Measurements from ENCODE around the gene ZNF181. TPM values are rescaled to one million over a fixed set of nuclear protein-coding genes. Genes with fewer than 3 reads are reported as not detected.

Gene ZNF181
- total and polyA plus RNA-seq, 2 donors (not counting 1 experiment from before 2014, with no cell fraction given) = 6.6 to 22.0 TPM

- H3K9me3 ChIP-seq (ENCODE audit: control insufficient read depth, insufficient read depth, low read depth, low read length) = no peaks in the 10 kb centered on the region
- no peaks in the 10 kb centered on the region for H3K27me3 ChIP-seq (ENCODE audit: control insufficient read depth, insufficient read depth, low read length)
- peaks cover 4% of the 10 kb centered on the region for H3K4me1 ChIP-seq (ENCODE audit: control insufficient read depth, extremely low read depth, insufficient read depth, low read length)
- no peak for DNase-seq (ENCODE audit: low read depth in 2 of 2)
- no peak overlapping the region for H2AFZ ChIP-seq (ENCODE audit: low read length)
- TF ChIP-seq EZH2 (IDR thresholded peaks at IDR 0.05; ENCODE audit: low read length, missing control alignments) (no peak), CTCF (conservative IDR thresholded peaks at IDR 0.05 in 1 of 2, IDR thresholded peaks at IDR 0.05 in 1 of 2; ENCODE audit: low read depth in 1 of 2, low read length in 2 of 2) (no peak)
- H3K36me3 ChIP-seq (ENCODE audit: control insufficient read depth, insufficient read depth, low read length) = peaks cover 5% of the 10 kb centered on the region
- H4K20me1 ChIP-seq (ENCODE audit: control insufficient read depth, extremely low read depth, insufficient read depth, low read length) = no peaks in the 10 kb centered on the region
- no peak overlapping the region for H3K27ac ChIP-seq (ENCODE audit: insufficient read depth, low read length)
- H3K9ac ChIP-seq (ENCODE audit: insufficient read depth, low read length) = no peak overlapping the region
- H3K79me2 ChIP-seq (ENCODE audit: control insufficient read depth, insufficient read depth, low read length) = no peaks in the 10 kb centered on the region
- no peak overlapping the region for H3K4me3 ChIP-seq (replicated peaks in 1 of 4; ENCODE audit: control extremely low read depth in 1 of 4, insufficient read depth in 1 of 4, low read depth in 3 of 4, low read length in 4 of 4)
- no peak overlapping the region for H3K4me2 ChIP-seq (ENCODE audit: extremely low read depth, insufficient read depth, low read length)
Observed at GRCh38 chr19:34731964-34732363, 2.1 kb upstream of the ZNF181 start.

GRCh38 chr19:34732612-34733211 is 1.3 kb upstream of the ZNF181 start:
- H3K9ac ChIP-seq (ENCODE audit: insufficient read depth, low read length) = peak overlapping the region; percentile 30
- peak overlapping the region in 3 of 4 experiments; percentile 76 to 89 (median 84) for H3K4me3 ChIP-seq (replicated peaks in 1 of 4; ENCODE audit: control extremely low read depth in 1 of 4, insufficient read depth in 1 of 4, low read depth in 3 of 4, low read length in 4 of 4)
- peak overlapping the region; percentile 96 for H3K4me2 ChIP-seq (ENCODE audit: extremely low read depth, insufficient read depth, low read length)
- H2AFZ ChIP-seq (ENCODE audit: low read length) = no peak overlapping the region
- DNase-seq (ENCODE audit: low read depth in 2 of 2) = no peak
- H3K4me1 ChIP-seq (ENCODE audit: control insufficient read depth, extremely low read depth, insufficient read depth, low read length) = peaks cover 4% of the 10 kb centered on the region
- peaks cover 5% of the 10 kb centered on the region for H3K36me3 ChIP-seq (ENCODE audit: control insufficient read depth, insufficient read depth, low read length)
- H3K27me3 ChIP-seq (ENCODE audit: control insufficient read depth, insufficient read depth, low read length) = no peaks in the 10 kb centered on the region
- H3K27ac ChIP-seq (ENCODE audit: insufficient read depth, low read length) = peak overlapping the region; percentile 99
- no peaks in the 10 kb centered on the region for H3K79me2 ChIP-seq (ENCODE audit: control insufficient read depth, insufficient read depth, low read length)
- H4K20me1 ChIP-seq (ENCODE audit: control insufficient read depth, extremely low read depth, insufficient read depth, low read length) = no peaks in the 10 kb centered on the region
- H3K9me3 ChIP-seq (ENCODE audit: control insufficient read depth, insufficient read depth, low read depth, low read length) = no peaks in the 10 kb centered on the region
- no peak for TF ChIP-seq EZH2 (IDR thresholded peaks at IDR 0.05; ENCODE audit: low read length, missing control alignments)
- no peak for TF ChIP-seq CTCF (conservative IDR thresholded peaks at IDR 0.05 in 1 of 2, IDR thresholded peaks at IDR 0.05 in 1 of 2; ENCODE audit: low read depth in 1 of 2, low read length in 2 of 2)

- H3K27ac ChIP-seq (ENCODE audit: insufficient read depth, low read length) = peak overlapping the region; percentile 99
- H3K4me3 ChIP-seq (replicated peaks in 1 of 4; ENCODE audit: control extremely low read depth in 1 of 4, insufficient read depth in 1 of 4, low read depth in 3 of 4, low read length in 4 of 4) = peak overlapping the region; percentile 76 to 89 (median 84)
- H3K36me3 ChIP-seq (ENCODE audit: control insufficient read depth, insufficient read depth, low read length) = peaks cover 5% of the 10 kb centered on the region
- no peaks in the 10 kb centered on the region for H3K9me3 ChIP-seq (ENCODE audit: control insufficient read depth, insufficient read depth, low read depth, low read length)
- peak overlapping the region; percentile 97 for H3K9ac ChIP-seq (ENCODE audit: insufficient read depth, low read length)
- H3K27me3 ChIP-seq (ENCODE audit: control insufficient read depth, insufficient read depth, low read length) = no peaks in the 10 kb centered on the region
- TF ChIP-seq EZH2 (IDR thresholded peaks at IDR 0.05; ENCODE audit: low read length, missing control alignments) = no peak
- TF ChIP-seq CTCF (conservative IDR thresholded peaks at IDR 0.05 in 1 of 2, IDR thresholded peaks at IDR 0.05 in 1 of 2; ENCODE audit: low read depth in 1 of 2, low read length in 2 of 2) = no peak
- H3K4me1 ChIP-seq (ENCODE audit: control insufficient read depth, extremely low read depth, insufficient read depth, low read length) = peaks cover 4% of the 10 kb centered on the region
- no peak for DNase-seq (ENCODE audit: low read depth in 2 of 2)
- no peaks in the 10 kb centered on the region for H3K79me2 ChIP-seq (ENCODE audit: control insufficient read depth, insufficient read depth, low read length)
- H3K4me2 ChIP-seq (ENCODE audit: extremely low read depth, insufficient read depth, low read length) = peak overlapping the region; percentile 96
- no peaks in the 10 kb centered on the region for H4K20me1 ChIP-seq (ENCODE audit: control insufficient read depth, extremely low read depth, insufficient read depth, low read length)
- H2AFZ ChIP-seq (ENCODE audit: low read length) = peak overlapping the region; percentile 96
Observed at GRCh38 chr19:34733266-34733745, 737 bp upstream of the ZNF181 start.

All from fibroblast of lung (primary cell).